Common myeloid progenitor, CD34-positive (primary cell): ENCODE results near the gene BPIFB6.

Experiments
- CTCF ChIA-PET: fragments of 350-600 bp; sonication (Branson Sonifier 250); formaldehyde crosslinking; loops from one replicate; lab custom pipeline; 2021; ENCODE audit warnings: antibody characterized with exemption; lab: Charles Lee
- POLR2A ChIA-PET: fragments of 350-600 bp; sonication (Branson Sonifier 250); formaldehyde crosslinking; loops from one replicate; lab custom pipeline; 2021; ENCODE audit warnings: antibody characterized with exemption; lab: Charles Lee
- DNase-seq, 3 donors: peaks; one replicate each; pipeline versions ENCODE4 v3.0.0 to v3.0.0-alpha.2; 2013
- H3K27ac ChIP-seq, 2 experiments: 1 replicate in 1 of 2; 2 replicates in 1 of 2; pipeline ENCODE4 v1.7.0; 2013; ENCODE audit warnings: inconsistent platforms in 2 of 2, low read length in 2 of 2, mild to moderate bottlenecking in 2 of 2, low read depth in 1 of 2, moderate library complexity in 1 of 2; ENCODE audit not compliant: severe bottlenecking in 2 of 2, insufficient read depth in 1 of 2, poor library complexity in 1 of 2
- H3K27me3 ChIP-seq, 5 experiments: replicated peaks in 2 of 5; 1 replicate in 3 of 5; 2 replicates in 2 of 5; pipeline versions ENCODE4 v1.6.1 to v1.7.0; 2013; ENCODE audit warnings: low read length in 4 of 5, mild to moderate bottlenecking in 2 of 5, moderate library complexity in 2 of 5, inconsistent platforms in 1 of 5; ENCODE audit not compliant: insufficient read depth in 5 of 5, control insufficient read depth in 4 of 5
- H3K36me3 ChIP-seq, 4 experiments: 1 replicate in 2 of 4; 2 replicates in 2 of 4; pipeline versions ENCODE4 v1.6.1 to v1.7.0; 2013; ENCODE audit warnings: low read length in 3 of 4, control low read depth in 1 of 4, mild to moderate bottlenecking in 1 of 4; ENCODE audit not compliant: control insufficient read depth in 4 of 4, insufficient read depth in 4 of 4
- H3K4me1 ChIP-seq, 4 experiments: 1 replicate in 3 of 4; 2 replicates in 1 of 4; pipeline versions ENCODE4 v1.6.1 to v1.7.1; 2013; ENCODE audit warnings: low read length in 3 of 4, mild to moderate bottlenecking in 3 of 4, control low read depth in 1 of 4, inconsistent platforms in 1 of 4, moderate library complexity in 1 of 4; ENCODE audit not compliant: control insufficient read depth in 4 of 4, insufficient read depth in 4 of 4; ENCODE audit errors: control extremely low read depth in 1 of 4
- H3K4me3 ChIP-seq, 7 experiments: 1 replicate in 4 of 7; 2 replicates in 3 of 7; pipeline versions ENCODE4 v1.5.1 to v1.7.0; 2013; ENCODE audit warnings: mild to moderate bottlenecking in 7 of 7, low read length in 6 of 7, moderate library complexity in 6 of 7, inconsistent platforms in 2 of 7, low read depth in 2 of 7, control low read depth in 1 of 7; ENCODE audit not compliant: insufficient read depth in 4 of 7, control insufficient read depth in 1 of 7; ENCODE audit errors: extremely low read depth in 1 of 7
- H3K9me3 ChIP-seq, 5 experiments: 1 replicate in 4 of 5; 2 replicates in 1 of 5; pipeline versions ENCODE4 v1.6.1 to v1.7.1; 2013; ENCODE audit warnings: low read length in 4 of 5, mild to moderate bottlenecking in 2 of 5, inconsistent platforms in 1 of 5, low read depth in 1 of 5, moderate library complexity in 1 of 5; ENCODE audit not compliant: control insufficient read depth in 4 of 5, insufficient read depth in 2 of 5; ENCODE audit errors: control extremely low read depth in 1 of 5
- WGBS: methylation state at CpG from one replicate; pipeline ENCODE4 v1.1.5; 2013; ENCODE audit not compliant: insufficient coverage; 5-methylcytosine and 5-hydroxymethylcytosine counted together

Gene BPIFB6

GRCh38 chr20:33027769-33028751 is 3.4 kb upstream of the BPIFB6 start:
- H3K36me3 ChIP-seq: no peaks in the 10 kb centered on the region
- no peaks in the 10 kb centered on the region for H3K4me1 ChIP-seq
- no peak for DNase-seq
- no peak overlapping the region for H3K4me3 ChIP-seq
- WGBS: 90% methylated on average over 9 of the region's 12 CpGs
- ChIA-PET POLR2A (no interaction called here), CTCF (no interaction called here)
- H3K27ac ChIP-seq: no peak overlapping the region
- H3K9me3 ChIP-seq: peaks cover 0 to 2% (median 0%) of the 10 kb centered on the region in 5 experiments
- H3K27me3 ChIP-seq: no peaks in the 10 kb centered on the region

GRCh38 chr20:33028875-33029274 is 2.6 kb upstream of the BPIFB6 start:
- WGBS: 92% methylated on average over 7 of the region's 7 CpGs
- no peaks in the 10 kb centered on the region for H3K4me1 ChIP-seq
- H3K36me3 ChIP-seq: no peaks in the 10 kb centered on the region
- no peak for DNase-seq
- H3K4me3 ChIP-seq: no peak overlapping the region
- no peaks in the 10 kb centered on the region for H3K27me3 ChIP-seq
- ChIA-PET CTCF (interaction anchor here (0.6 kb wide), 1 partner anchor 133 kb away, joined by 3 read pairs; no protein-coding TSS in a partner anchor), POLR2A (no interaction called here)
- peaks cover 0 to 7% (median 0%) of the 10 kb centered on the region in 5 experiments for H3K9me3 ChIP-seq
- no peak overlapping the region for H3K27ac ChIP-seq

- CTCF ChIA-PET: no interaction called here
Observed at GRCh38 chr20:33030076-33030475, 1.4 kb upstream of the BPIFB6 start.

GRCh38 chr20:33030569-33030968 is 879 bp upstream of the BPIFB6 start:
- no peak overlapping the region for H3K27ac ChIP-seq
- no peak overlapping the region for H3K4me3 ChIP-seq
- no peaks in the 10 kb centered on the region for H3K4me1 ChIP-seq
- ChIA-PET CTCF (no interaction called here), POLR2A (interaction anchor here (0.7 kb wide), 1 partner anchor 76 kb away, joined by 3 read pairs; no protein-coding TSS in a partner anchor)
- 98% methylated on average over 4 of the region's 6 CpGs for WGBS
- no peaks in the 10 kb centered on the region for H3K36me3 ChIP-seq
- H3K27me3 ChIP-seq: no peaks in the 10 kb centered on the region
- peaks cover 0 to 6% (median 0%) of the 10 kb centered on the region in 5 experiments for H3K9me3 ChIP-seq
- no peak for DNase-seq

More at GRCh38 chr20:33030076-33030475, 1.4 kb upstream of the BPIFB6 start:
- H3K4me3 ChIP-seq: no peak overlapping the region
- H3K27ac ChIP-seq: no peak overlapping the region
- WGBS: 95% methylated on average over 7 of the region's 9 CpGs
- no peaks in the 10 kb centered on the region for H3K4me1 ChIP-seq
- POLR2A ChIA-PET: no interaction called here
- peaks cover 0 to 7% (median 0%) of the 10 kb centered on the region in 5 experiments for H3K9me3 ChIP-seq
- DNase-seq: no peak
- H3K27me3 ChIP-seq: no peaks in the 10 kb centered on the region
- no peaks in the 10 kb centered on the region for H3K36me3 ChIP-seq

GRCh38 chr20:33032555-33032954 is 1.1 kb downstream of the BPIFB6 start:
- peaks cover 0 to 6% (median 0%) of the 10 kb centered on the region in 5 experiments for H3K9me3 ChIP-seq
- ChIA-PET CTCF (interaction anchor here (1.0 to 1.4 kb wide), 2 partner anchors 13 to 43 kb away, joined by 3 to 4 read pairs; no protein-coding TSS in a partner anchor), POLR2A (no interaction called here)
- peaks cover 0 to 2% (median 0%) of the 10 kb centered on the region in 5 experiments for H3K27me3 ChIP-seq
- H3K4me1 ChIP-seq: no peaks in the 10 kb centered on the region
- DNase-seq: no peak
- H3K27ac ChIP-seq: no peak overlapping the region
- WGBS: 93% methylated on average over 4 of the region's 6 CpGs
- H3K36me3 ChIP-seq: no peaks in the 10 kb centered on the region
- no peak overlapping the region for H3K4me3 ChIP-seq

- peaks cover 0 to 6% (median 0%) of the 10 kb centered on the region in 5 experiments for H3K9me3 ChIP-seq
- H3K4me1 ChIP-seq: no peaks in the 10 kb centered on the region
- H3K27ac ChIP-seq: no peak overlapping the region
- WGBS: 96% methylated on average over 4 of the region's 5 CpGs
- H3K27me3 ChIP-seq: peaks cover 0 to 2% (median 0%) of the 10 kb centered on the region in 5 experiments
- ChIA-PET POLR2A (no interaction called here), CTCF (no interaction called here)
- no peaks in the 10 kb centered on the region for H3K36me3 ChIP-seq
- DNase-seq: no peak
- no peak overlapping the region for H3K4me3 ChIP-seq
Observed at GRCh38 chr20:33033381-33033780, 1.9 kb downstream of the BPIFB6 start.

- 100% methylated on average over 3 of the region's 5 CpGs for WGBS
- H3K4me1 ChIP-seq: no peaks in the 10 kb centered on the region
- peaks cover 0 to 6% (median 0%) of the 10 kb centered on the region in 5 experiments for H3K9me3 ChIP-seq
- peaks cover 0 to 2% (median 0%) of the 10 kb centered on the region in 5 experiments for H3K27me3 ChIP-seq
- H3K27ac ChIP-seq: no peak overlapping the region
- POLR2A ChIA-PET: no interaction called here
- CTCF ChIA-PET: no interaction called here
- no peaks in the 10 kb centered on the region for H3K36me3 ChIP-seq
- H3K4me3 ChIP-seq: no peak overlapping the region
- no peak for DNase-seq
Observed at GRCh38 chr20:33034115-33034514, 2.7 kb downstream of the BPIFB6 start.
